ENCODE measurements around the gene FFAR1.

DNA sequence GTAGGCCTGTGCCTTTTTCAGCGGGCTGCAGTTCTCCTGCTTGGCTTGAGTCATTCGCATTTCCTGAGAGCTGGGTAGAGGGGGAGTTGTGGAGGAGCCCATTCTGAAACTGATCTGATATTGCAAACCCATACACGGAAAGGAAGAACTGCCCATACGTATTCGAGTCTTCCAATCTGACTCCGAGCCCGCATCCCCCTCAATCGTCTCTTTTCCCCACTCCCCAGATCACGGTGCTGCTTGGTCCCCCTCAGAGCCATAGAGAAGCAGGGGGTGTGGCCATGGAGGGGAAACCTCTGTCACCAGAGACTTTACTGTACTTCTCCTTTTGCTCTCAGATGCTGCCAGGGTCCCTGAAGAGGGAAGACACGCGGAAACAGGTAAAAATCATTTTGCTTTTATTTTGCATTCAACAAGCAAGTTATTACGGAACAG lies 18.8 kb upstream of the FFAR1 start, which contains the start of gene CD22:
- TF ChIP-seq POLR2A (IDR thresholded peaks at IDR 0.05): no peak
- TF ChIP-seq, protein P1, sequence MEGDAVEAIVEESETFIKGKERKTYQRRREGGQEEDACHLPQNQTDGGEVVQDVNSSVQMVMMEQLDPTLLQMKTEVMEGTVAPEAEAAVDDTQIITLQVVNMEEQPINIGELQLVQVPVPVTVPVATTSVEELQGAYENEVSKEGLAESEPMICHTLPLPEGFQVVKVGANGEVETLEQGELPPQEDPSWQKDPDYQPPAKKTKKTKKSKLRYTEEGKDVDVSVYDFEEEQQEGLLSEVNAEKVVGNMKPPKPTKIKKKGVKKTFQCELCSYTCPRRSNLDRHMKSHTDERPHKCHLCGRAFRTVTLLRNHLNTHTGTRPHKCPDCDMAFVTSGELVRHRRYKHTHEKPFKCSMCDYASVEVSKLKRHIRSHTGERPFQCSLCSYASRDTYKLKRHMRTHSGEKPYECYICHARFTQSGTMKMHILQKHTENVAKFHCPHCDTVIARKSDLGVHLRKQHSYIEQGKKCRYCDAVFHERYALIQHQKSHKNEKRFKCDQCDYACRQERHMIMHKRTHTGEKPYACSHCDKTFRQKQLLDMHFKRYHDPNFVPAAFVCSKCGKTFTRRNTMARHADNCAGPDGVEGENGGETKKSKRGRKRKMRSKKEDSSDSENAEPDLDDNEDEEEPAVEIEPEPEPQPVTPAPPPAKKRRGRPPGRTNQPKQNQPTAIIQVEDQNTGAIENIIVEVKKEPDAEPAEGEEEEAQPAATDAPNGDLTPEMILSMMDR (IDR thresholded peaks at IDR 0.05): no peak

Measured in ovary (tissue), 3 donors.